Activated CD4-positive, alpha-beta T cell treated with anti-CD3 and anti-CD28 coated beads, Interleukin-2, amount 10 ng/mL, durations not matched to agents 7 days and 5 days (primary cell): ENCODE data around the gene DDIT3. TPM values are rescaled to one million over a fixed set of nuclear protein-coding genes. Genes with fewer than 3 reads are reported as not detected.
"Not testable (repeated sequence)": the region's sequence is repeated elsewhere in the genome, so short reads cannot be mapped to it uniquely, and the experiment has no call there.

ENCODE experiments used
- CTCF ChIA-PET: fragments of 350-600 bp; sonication (Branson Sonifier 250); formaldehyde crosslinking; loops from one replicate; lab custom pipeline; 2021; ENCODE audit warnings: antibody characterized with exemption; lab: Charles Lee
- POLR2A ChIA-PET: fragments of 350-600 bp; sonication (Branson Sonifier 250); formaldehyde crosslinking; loops from one replicate; lab custom pipeline; 2021; ENCODE audit warnings: antibody characterized with exemption; lab: Charles Lee
- DNase-seq: peaks from one replicate; pipeline ENCODE4 v3.0.0-alpha.2; 2020
- H3K27ac Mint-ChIP-seq: one replicate; pipeline ENCODE4 v1.8.0; 2021; ENCODE audit warnings: mild to moderate bottlenecking, moderate library complexity, mixed read lengths
- H3K27me3 Mint-ChIP-seq: one replicate; pipeline ENCODE4 v1.8.0; 2021; ENCODE audit warnings: mixed read lengths
- H3K36me3 Mint-ChIP-seq: one replicate; pipeline ENCODE4 v1.8.0; 2021; ENCODE audit warnings: low read depth, mixed read lengths
- H3K4me1 Mint-ChIP-seq: one replicate; pipeline ENCODE4 v1.8.0; 2021; ENCODE audit warnings: mixed read lengths
- H3K4me3 Mint-ChIP-seq: one replicate; pipeline ENCODE4 v1.8.0; 2021; ENCODE audit warnings: mild to moderate bottlenecking, moderate library complexity, mixed read lengths
- H3K9me3 Mint-ChIP-seq: one replicate; pipeline ENCODE4 v1.8.0; 2021; ENCODE audit warnings: mixed read lengths
- total RNA-seq, 2 experiments: library from RNA; stranded (reverse); gene quantifications; one replicate each; pipeline ENCODE4 v1.2.3, GENCODE V29; 2021

The DDIT3 gene
- total RNA-seq, result 10 to 100 TPM; 10.5 to 11.4 TPM

DNA sequence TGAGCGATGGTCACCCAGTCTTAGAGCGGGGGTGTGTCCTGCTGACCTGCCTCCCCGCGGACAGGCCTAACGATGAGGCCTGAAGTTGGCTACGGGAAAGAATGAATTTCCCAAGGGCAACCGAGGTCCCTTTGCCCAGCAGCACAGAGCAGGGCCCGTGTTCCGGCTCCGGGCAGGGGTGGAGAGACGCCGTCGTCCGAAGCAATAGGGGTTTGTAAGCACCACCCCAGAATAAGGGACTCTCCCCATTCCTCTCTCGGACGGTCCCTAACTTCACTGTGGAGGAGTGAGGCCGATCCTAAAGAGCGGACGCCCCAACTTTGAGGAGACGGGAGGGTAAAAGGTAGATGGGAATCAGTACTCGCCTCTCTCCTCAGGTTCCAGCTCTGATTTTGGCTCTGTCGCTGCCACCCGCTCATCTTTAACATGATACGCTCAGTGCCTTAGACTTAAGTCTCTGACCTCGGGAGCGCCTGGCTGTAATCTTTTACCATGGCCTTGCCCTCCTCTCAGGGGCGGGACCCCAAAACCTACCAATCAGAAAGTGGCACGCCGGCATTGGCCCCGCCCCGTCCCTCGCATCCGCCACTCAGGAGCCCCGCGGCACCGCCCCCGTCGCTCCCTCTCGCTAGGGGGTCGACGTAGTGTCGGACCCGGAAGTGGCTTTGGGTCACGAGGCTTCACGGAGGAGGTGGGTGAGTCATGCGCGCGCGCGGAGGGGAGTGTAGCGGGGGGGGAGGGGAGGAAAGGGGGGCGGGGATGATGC, at the start of gene DDIT3:
Gene DDIT3, minus strand, starts transcription at position 462 of the 766 bp plus-strand sequence. CDS start 3,108 bp downstream, outside the sequence.
- ChIA-PET POLR2A (no interaction called here), CTCF (interaction anchor here (1.3 to 1.8 kb wide), 2 partner anchors 17 to 62 kb away, joined by 3 to 7 read pairs; no protein-coding TSS in a partner anchor)
- DNase-seq, result peak; percentile 99
- Mint-ChIP-seq H3K36me3 (peaks cover 49% of the 10 kb centered on the region), H3K27me3 (no peaks in the 10 kb centered on the region), H3K27ac (peak within 1 kb of the TSS; percentile 100), H3K9me3 (no peaks in the 10 kb centered on the region), H3K4me1 (peaks cover 61% of the 10 kb centered on the region), H3K4me3 (peak within 1 kb of the TSS; percentile 96)

- H3K9me3 Mint-ChIP-seq, result no peaks in the 10 kb centered on the region
- no peak for DNase-seq
- ChIA-PET POLR2A (no interaction called here), CTCF (interaction anchor here (5.5 kb wide), 1 partner anchor 13 kb away, joined by 32 read pairs; no protein-coding TSS in a partner anchor)
- no peak overlapping the region for H3K4me3 Mint-ChIP-seq
- H3K4me1 Mint-ChIP-seq, result no peaks in the 10 kb centered on the region
- no peaks in the 10 kb centered on the region for H3K36me3 Mint-ChIP-seq
- H3K27me3 Mint-ChIP-seq, result no peaks in the 10 kb centered on the region
- H3K27ac Mint-ChIP-seq, result no peak overlapping the region
Measured at GRCh38 chr12:57569858-57570257, 49.5 kb upstream of the DDIT3 start.

DNA sequence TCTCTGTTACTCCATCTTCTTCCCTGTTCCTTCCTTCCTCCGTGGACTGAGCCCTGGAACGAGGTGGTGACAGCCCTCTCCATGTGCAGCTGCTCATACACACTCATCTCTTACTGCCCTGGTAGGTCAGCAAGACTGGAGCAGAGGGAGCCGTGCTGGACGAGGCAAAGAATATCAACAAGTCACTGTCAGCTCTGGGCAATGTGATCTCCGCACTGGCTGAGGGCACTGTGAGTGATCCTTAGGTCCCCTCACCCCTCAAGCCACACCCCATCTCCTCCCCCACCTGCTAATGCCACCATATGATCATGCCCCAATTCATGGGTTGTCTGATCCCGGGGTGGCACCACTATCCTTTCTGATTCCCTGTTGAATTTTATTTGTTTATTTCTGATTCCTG, 48.5 kb upstream of the DDIT3 start:
- H3K36me3 Mint-ChIP-seq, result no peaks in the 10 kb centered on the region
- peaks cover 1% of the 10 kb centered on the region for H3K27me3 Mint-ChIP-seq
- no peak for DNase-seq
- ChIA-PET POLR2A (no interaction called here), CTCF (interaction anchor here (5.5 kb wide), 1 partner anchor 14 kb away, joined by 32 read pairs; no protein-coding TSS in a partner anchor)
- no peaks in the 10 kb centered on the region for H3K9me3 Mint-ChIP-seq
- no peaks in the 10 kb centered on the region for H3K4me1 Mint-ChIP-seq
- no peak overlapping the region for H3K4me3 Mint-ChIP-seq
- no peak overlapping the region for H3K27ac Mint-ChIP-seq

GRCh38 chr12:57564178-57564740, 43.9 kb upstream of the DDIT3 start:
- Mint-ChIP-seq H3K4me1 (peaks cover 3% of the 10 kb centered on the region), H3K27me3 (peaks cover 14% of the 10 kb centered on the region), H3K9me3 (no peaks in the 10 kb centered on the region), H3K27ac (no peak overlapping the region), H3K36me3 (no peaks in the 10 kb centered on the region), H3K4me3 (no peak overlapping the region)
- DNase-seq, result no peak
- ChIA-PET CTCF (interaction anchor here (1.2 kb wide), 1 partner anchor 19 kb away, joined by 3 read pairs; no protein-coding TSS in a partner anchor), POLR2A (no interaction called here)

DNA sequence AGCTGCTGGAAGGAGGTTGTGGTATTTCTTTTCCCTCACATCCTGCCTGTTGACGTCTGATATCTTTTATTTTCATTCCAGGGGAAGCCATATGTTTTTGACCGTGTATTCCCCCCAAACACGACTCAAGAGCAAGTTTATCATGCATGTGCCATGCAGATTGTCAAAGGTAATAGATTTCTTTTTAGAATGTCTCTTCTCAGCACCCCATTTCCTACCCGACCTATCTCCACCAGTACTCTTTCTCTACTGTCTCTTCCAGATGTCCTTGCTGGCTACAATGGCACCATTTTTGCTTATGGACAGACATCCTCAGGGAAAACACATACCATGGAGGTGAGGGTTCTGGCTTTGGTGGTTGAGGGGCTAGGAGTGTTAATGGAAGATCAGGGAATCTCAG, 43.0 kb upstream of the DDIT3 start:
- H3K4me1 Mint-ChIP-seq, result peaks cover 3% of the 10 kb centered on the region
- H3K4me3 Mint-ChIP-seq, result no peak overlapping the region
- ChIA-PET POLR2A (no interaction called here), CTCF (interaction anchor here (0.7 to 1.2 kb wide), 2 partner anchors 20 to 84 kb away, joined by 3 read pairs; no protein-coding TSS in a partner anchor)
- H3K9me3 Mint-ChIP-seq, result no peaks in the 10 kb centered on the region
- H3K27me3 Mint-ChIP-seq, result peaks cover 14% of the 10 kb centered on the region
- no peak overlapping the region for H3K27ac Mint-ChIP-seq
- no peaks in the 10 kb centered on the region for H3K36me3 Mint-ChIP-seq
- DNase-seq, result no peak

- not testable (repeated sequence) for DNase-seq, H3K9me3 Mint-ChIP-seq
Measured at GRCh38 chr12:57561117-57561516, 40.8 kb upstream of the DDIT3 start.

GRCh38 chr12:57560516-57560915, 40.2 kb upstream of the DDIT3 start:
- Mint-ChIP-seq H3K27ac (no peak overlapping the region), H3K27me3 (peaks cover 14% of the 10 kb centered on the region), H3K4me1 (peaks cover 3% of the 10 kb centered on the region), H3K9me3 (no peaks in the 10 kb centered on the region), H3K36me3 (no peaks in the 10 kb centered on the region), H3K4me3 (no peak overlapping the region)
- ChIA-PET CTCF (no interaction called here), POLR2A (no interaction called here)
- no peak for DNase-seq

More at GRCh38 chr12:57561117-57561516, 40.8 kb upstream of the DDIT3 start:
- H3K27ac Mint-ChIP-seq, H3K4me1 Mint-ChIP-seq, CTCF ChIA-PET, H3K36me3 Mint-ChIP-seq, POLR2A ChIA-PET, H3K4me3 Mint-ChIP-seq: not testable (repeated sequence)
- H3K27me3 Mint-ChIP-seq, result peaks cover 14% of the 10 kb centered on the region

DNA sequence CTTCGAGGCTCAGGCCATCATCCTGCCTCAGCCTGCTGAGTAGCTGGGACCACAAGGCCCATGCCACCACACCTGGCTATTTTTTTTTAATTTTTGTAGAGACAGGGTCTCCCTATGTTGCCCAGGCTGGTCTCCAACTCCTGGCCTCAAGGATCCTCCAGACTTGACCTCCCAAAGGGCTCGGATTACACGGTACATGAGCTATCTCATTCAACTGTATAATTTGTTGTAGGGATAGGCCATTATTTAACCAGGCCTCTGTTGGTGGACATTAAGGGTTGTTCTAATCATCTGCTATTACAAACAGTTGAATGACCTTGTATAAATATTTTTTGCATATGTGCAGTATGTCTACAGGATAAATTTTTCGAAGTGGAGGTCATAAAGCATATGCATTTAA, 38.5 kb upstream of the DDIT3 start:
- POLR2A ChIA-PET, result no interaction called here
- DNase-seq, result no peak
- H3K27ac Mint-ChIP-seq, result no peak overlapping the region

DNA sequence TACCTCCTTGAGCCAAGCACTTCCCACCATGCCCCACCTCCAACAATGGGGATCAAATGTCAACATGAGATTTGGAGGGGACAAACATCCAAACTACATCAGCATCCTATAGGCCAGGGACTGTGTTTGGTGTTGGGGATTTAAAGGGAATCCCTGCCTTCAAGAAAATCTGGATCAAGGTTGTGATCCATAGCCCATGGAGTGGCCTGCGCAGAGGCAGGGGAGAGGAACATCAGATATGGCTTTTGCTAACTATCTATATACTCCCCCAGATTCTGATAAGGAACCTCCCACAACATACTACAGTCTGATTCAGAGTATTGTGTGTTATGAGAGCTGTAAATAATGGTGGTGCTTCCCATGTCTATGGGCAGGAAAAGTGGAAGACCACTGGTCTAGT, 34.6 kb upstream of the DDIT3 start:
- CTCF ChIA-PET, result interaction anchor here (1.4 kb wide), 1 partner anchor 26 kb away, joined by 4 read pairs; no protein-coding TSS in a partner anchor
- DNase-seq, result no peak
- H3K36me3 Mint-ChIP-seq, result no peaks in the 10 kb centered on the region
- no peak overlapping the region for H3K27ac Mint-ChIP-seq
- peaks cover 3% of the 10 kb centered on the region for H3K27me3 Mint-ChIP-seq
- no peaks in the 10 kb centered on the region for H3K9me3 Mint-ChIP-seq
- POLR2A ChIA-PET, result no interaction called here
- H3K4me1 Mint-ChIP-seq, result peaks cover 7% of the 10 kb centered on the region
- no peak overlapping the region for H3K4me3 Mint-ChIP-seq

More for the DNA sequence above, 38.5 kb upstream of the DDIT3 start:
- CTCF ChIA-PET, result no interaction called here
- Mint-ChIP-seq H3K4me3 (no peak overlapping the region), H3K4me1 (peaks cover 3% of the 10 kb centered on the region), H3K9me3 (no peaks in the 10 kb centered on the region), H3K27me3 (peaks cover 13% of the 10 kb centered on the region), H3K36me3 (no peaks in the 10 kb centered on the region)

GRCh38 chr12:57554453-57554852, 34.1 kb upstream of the DDIT3 start:
- H3K27me3 Mint-ChIP-seq, result peaks cover 4% of the 10 kb centered on the region
- no peak for DNase-seq
- ChIA-PET CTCF (interaction anchor here (1.4 kb wide), 1 partner anchor 27 kb away, joined by 4 read pairs; no protein-coding TSS in a partner anchor), POLR2A (no interaction called here)
- no peak overlapping the region for H3K4me3 Mint-ChIP-seq
- H3K4me1 Mint-ChIP-seq, result peaks cover 8% of the 10 kb centered on the region
- no peaks in the 10 kb centered on the region for H3K36me3 Mint-ChIP-seq
- no peaks in the 10 kb centered on the region for H3K9me3 Mint-ChIP-seq
- H3K27ac Mint-ChIP-seq, result no peak overlapping the region

DNA sequence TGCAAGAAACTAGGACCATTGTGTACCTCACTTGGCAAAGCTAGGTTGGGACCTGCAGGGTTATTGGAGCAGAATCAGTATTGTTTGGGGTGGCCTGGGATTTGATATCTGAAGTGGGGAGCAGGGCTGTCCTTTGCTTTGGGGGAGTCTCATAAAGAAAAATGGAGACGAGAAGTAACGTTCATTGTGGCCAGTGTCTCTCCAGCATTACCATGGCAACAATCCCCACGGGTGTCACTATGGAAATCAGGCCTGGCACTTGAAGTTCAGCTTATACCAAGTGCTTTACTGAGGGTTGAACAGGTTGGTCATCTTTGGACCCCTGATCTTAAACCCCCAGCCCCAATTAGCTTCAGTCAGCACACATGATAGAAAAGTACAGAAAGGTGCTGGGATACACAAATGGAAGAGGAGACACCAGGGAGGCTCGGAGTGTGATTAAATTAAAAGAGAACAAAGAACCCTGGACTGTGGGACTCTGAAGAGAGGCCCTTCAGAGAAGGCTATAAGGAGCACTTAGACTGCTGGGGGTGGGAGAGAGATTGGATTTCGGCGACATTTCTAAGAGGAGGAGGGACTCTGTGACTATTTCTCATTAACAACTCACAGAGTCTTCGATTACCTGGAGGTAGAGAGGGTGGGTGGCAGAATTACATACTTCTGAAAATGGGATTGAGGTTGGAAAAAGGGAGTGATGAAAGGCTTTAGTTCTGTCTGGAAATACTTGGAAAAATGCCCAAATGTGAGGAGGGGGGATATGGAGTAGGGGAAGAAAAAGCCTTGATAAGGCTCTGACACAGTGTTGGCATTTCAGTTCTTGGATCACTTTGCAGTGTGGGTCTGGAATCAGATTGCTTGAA, 33.3 kb upstream of the DDIT3 start:
- no peak overlapping the region for H3K4me3 Mint-ChIP-seq
- POLR2A ChIA-PET, result interaction anchor here (0.6 kb wide), 1 partner anchor 79 kb away, joined by 3 read pairs; no protein-coding TSS in a partner anchor
- H3K36me3 Mint-ChIP-seq, result no peaks in the 10 kb centered on the region
- peaks cover 13% of the 10 kb centered on the region for H3K27me3 Mint-ChIP-seq
- H3K27ac Mint-ChIP-seq, result no peak overlapping the region
- DNase-seq, result no peak
- H3K4me1 Mint-ChIP-seq, result peaks cover 14% of the 10 kb centered on the region
- H3K9me3 Mint-ChIP-seq, result no peaks in the 10 kb centered on the region
- CTCF ChIA-PET, result interaction anchor here (1.0 to 1.4 kb wide), 2 partner anchors 30 to 295 kb away, joined by 3 read pairs; no protein-coding TSS in a partner anchor

DNA sequence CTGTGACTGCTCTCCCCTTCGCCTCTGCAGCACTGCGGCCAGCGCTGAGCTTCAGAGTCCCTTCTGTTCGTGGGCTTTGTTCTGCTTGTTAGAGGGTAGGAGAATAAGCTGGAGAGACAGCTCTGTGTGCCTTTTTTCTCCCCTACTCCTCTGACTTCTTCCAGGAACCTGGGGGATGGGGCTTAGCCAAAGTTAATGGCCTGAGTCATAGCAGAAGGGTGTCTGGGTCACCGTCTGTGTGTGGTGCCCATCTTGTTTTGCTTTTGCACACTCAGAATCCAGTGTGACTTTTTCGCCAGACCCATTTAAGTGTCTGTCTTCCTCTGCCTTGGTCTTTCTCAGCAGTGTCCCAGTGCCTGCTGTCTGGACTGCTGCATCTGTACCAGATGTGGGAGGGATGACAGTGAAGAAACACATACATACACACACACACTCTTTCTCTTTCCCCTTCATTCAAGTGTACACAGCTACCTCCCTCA, 32.6 kb upstream of the DDIT3 start:
- ChIA-PET POLR2A (interaction anchor here (0.6 kb wide), 1 partner anchor 78 kb away, joined by 3 read pairs; no protein-coding TSS in a partner anchor), CTCF (interaction anchor here (1.0 to 1.4 kb wide), 2 partner anchors 30 to 295 kb away, joined by 3 read pairs; no protein-coding TSS in a partner anchor)
- Mint-ChIP-seq H3K27me3 (peaks cover 14% of the 10 kb centered on the region), H3K4me1 (peaks cover 14% of the 10 kb centered on the region), H3K9me3 (no peaks in the 10 kb centered on the region), H3K36me3 (no peaks in the 10 kb centered on the region), H3K27ac (no peak overlapping the region), H3K4me3 (no peak overlapping the region)
- no peak for DNase-seq
